B cell (primary cell): ENCODE results near the gene ZC3H10. TPM values are rescaled to one million over a fixed set of nuclear protein-coding genes. Genes with fewer than 3 reads are reported as not detected.

Experiments
- ATAC-seq: fragments of 200-7000 bp; cut with Tn5 transposase; one replicate; pipeline ENCODE4 v1.10.0; 2021; ENCODE audit warnings: low read depth, mild to moderate bottlenecking, moderate number of reproducible peaks, moderate library complexity
- CTCF ChIA-PET: fragments of 350-600 bp; sonication (Branson Sonifier 250); formaldehyde crosslinking; loops from one replicate; lab custom pipeline; 2021; ENCODE audit warnings: antibody characterized with exemption, inconsistent platforms; lab: Charles Lee
- POLR2A ChIA-PET: fragments of 350-600 bp; sonication (Branson Sonifier 250); formaldehyde crosslinking; loops from one replicate; lab custom pipeline; 2021; ENCODE audit warnings: antibody characterized with exemption; lab: Charles Lee
- DNase-seq: peaks from one replicate; pipeline ENCODE4 v3.0.0; 2013
- H2AFZ ChIP-seq: 2 replicates; pipeline ENCODE4 v1.6.1; 2012; ENCODE audit warnings: mild to moderate bottlenecking, low read depth, low read length; ENCODE audit not compliant: insufficient read depth, poor library complexity, severe bottlenecking
- H3K27ac ChIP-seq, 2 donors: 1 replicate in 1 of 2; 2 replicates in 1 of 2; pipeline ENCODE4 v1.5.1; 2012 to 2013; ENCODE audit warnings: low read length in 2 of 2, mild to moderate bottlenecking in 2 of 2, moderate library complexity in 1 of 2
- H3K27me3 ChIP-seq, 4 experiments: fragments of 200-600 bp in 1 of 4; sonication (generic) in 1 of 4; replicated peaks in 1 of 4; 1 replicate in 2 of 4; 2 replicates in 2 of 4; pipeline versions ENCODE4 v1.6.1 to v1.7.0; 2013 to 2016; ENCODE audit warnings: low read length in 3 of 4, mild to moderate bottlenecking in 2 of 4, mixed read lengths in 1 of 4, moderate library complexity in 1 of 4; ENCODE audit not compliant: insufficient read depth in 4 of 4, control insufficient read depth in 3 of 4; ENCODE audit errors: control extremely low read depth in 1 of 4
- H3K36me3 ChIP-seq, 2 experiments: replicated peaks in 1 of 2; 1 replicate in 1 of 2; 2 replicates in 1 of 2; pipeline versions ENCODE4 v1.6.1 to v1.7.1; 2013; ENCODE audit warnings: low read length in 1 of 2; ENCODE audit not compliant: insufficient read depth in 2 of 2, control insufficient read depth in 1 of 2; ENCODE audit errors: control extremely low read depth in 1 of 2, extremely low read depth in 1 of 2
- H3K4me1 ChIP-seq, 2 donors: fragments of 200-600 bp in 1 of 2; sonication (generic) in 1 of 2; 1 replicate in 1 of 2; 2 replicates in 1 of 2; pipeline versions ENCODE4 v1.5.1 to v1.6.1; 2013 to 2017; ENCODE audit warnings: low read length in 2 of 2; ENCODE audit not compliant: control insufficient read depth in 2 of 2, insufficient read depth in 2 of 2
- H3K4me2 ChIP-seq: replicated peaks from 2 replicates; pipeline ENCODE3; 2012; ENCODE audit warnings: mild to moderate bottlenecking, low read depth, low read length; ENCODE audit not compliant: poor library complexity, severe bottlenecking
- H3K4me3 ChIP-seq, 5 experiments: fragments of 200-600 bp in 1 of 5; sonication (generic) in 1 of 5; 1 replicate in 3 of 5; 2 replicates in 2 of 5; pipeline versions ENCODE4 v1.5.1 to v1.7.0; 2011 to 2016; ENCODE audit warnings: low read length in 4 of 5, mild to moderate bottlenecking in 4 of 5, low read depth in 2 of 5, control low read depth in 1 of 5, moderate library complexity in 1 of 5; ENCODE audit not compliant: insufficient read depth in 1 of 5; ENCODE audit errors: control extremely low read depth in 1 of 5, extremely low read depth in 1 of 5
- H3K79me2 ChIP-seq: fragments of 200-600 bp; sonication (generic); one replicate; pipeline ENCODE4 v1.6.0; 2016; ENCODE audit warnings: low read length; ENCODE audit not compliant: control insufficient read depth, insufficient read depth
- H3K9ac ChIP-seq: fragments of 200-600 bp; sonication (generic); 2 replicates; pipeline ENCODE4 v1.6.1; 2017; ENCODE audit warnings: mild to moderate bottlenecking, low read length, moderate library complexity
- H3K9me3 ChIP-seq, 3 donors: one replicate each; pipeline versions ENCODE4 v1.6.1 to v1.7.1; 2013; ENCODE audit warnings: low read length in 2 of 3; ENCODE audit not compliant: control insufficient read depth in 2 of 3, insufficient read depth in 1 of 3; ENCODE audit errors: control extremely low read depth in 1 of 3
- H4K20me1 ChIP-seq: 2 replicates; pipeline ENCODE4 v1.6.0; 2012; ENCODE audit warnings: mild to moderate bottlenecking, low read length; ENCODE audit not compliant: insufficient read depth, control insufficient read depth, poor library complexity, severe bottlenecking
- H3K27ac Mint-ChIP-seq: one replicate; pipeline ENCODE4 v1.8.0; 2021; ENCODE audit warnings: mixed read lengths
- H3K27me3 Mint-ChIP-seq: one replicate; pipeline ENCODE4 v1.8.0; 2021; ENCODE audit warnings: mixed read lengths
- H3K4me1 Mint-ChIP-seq: one replicate; pipeline ENCODE4 v1.8.0; 2021; ENCODE audit warnings: mixed read lengths
- H3K4me3 Mint-ChIP-seq: one replicate; pipeline ENCODE4 v1.8.0; 2021; ENCODE audit warnings: mixed read lengths
- H3K9me3 Mint-ChIP-seq: one replicate; pipeline ENCODE4 v1.8.0; 2022; ENCODE audit warnings: mixed read lengths; ENCODE audit not compliant: insufficient read depth
- EZH2 ChIP-seq: IDR thresholded peaks from 2 replicates; pipeline ENCODE4 v1.6.1; 2012; ENCODE audit warnings: borderline replicate concordance, low read depth, mild to moderate bottlenecking, moderate library complexity, low read length; ENCODE audit not compliant: insufficient read depth, poor library complexity, severe bottlenecking
- WGBS: methylation state at CpG from one replicate; pipeline ENCODE4 v1.1.5; 2013; ENCODE audit warnings: missing lambda C conversion rate; ENCODE audit not compliant: insufficient coverage; 5-methylcytosine and 5-hydroxymethylcytosine counted together
- intact Hi-C: fragments of 100-400 bp; cut with micrococcal nuclease; formaldehyde crosslinking; loops from one replicate; pipeline ENCODE4 v1.10.0; 2022
- polyA plus RNA-seq: library from polyadenylated mRNA; depleted of rRNA; stranded (reverse); fragments of >200 nt; gene quantifications from 2 replicates; pipeline ENCODE4 v1.2.3, GENCODE V29; 2012
- total RNA-seq, 2 donors: library from RNA; stranded (reverse); fragments of 120-200 nt in 1 of 2; gene quantifications; 1 replicate in 1 of 2; 2 replicates in 1 of 2; pipeline versions ENCODE4 v1.2.3 to v1.2.4, GENCODE V29; 2013 to 2022
- TF ChIP-seq, protein P1 (sequence below): fragments of 200-600 bp; IDR thresholded peaks from one replicate; pipeline ENCODE4 v1.8.0; 2022; ENCODE audit warnings: antibody characterized with exemption, mild to moderate bottlenecking

Gene ZC3H10
- total and polyA plus RNA-seq, 2 donors (not counting 1 experiment from before 2014, with no cell fraction given): 4.7 to 21.7 TPM

DNA sequence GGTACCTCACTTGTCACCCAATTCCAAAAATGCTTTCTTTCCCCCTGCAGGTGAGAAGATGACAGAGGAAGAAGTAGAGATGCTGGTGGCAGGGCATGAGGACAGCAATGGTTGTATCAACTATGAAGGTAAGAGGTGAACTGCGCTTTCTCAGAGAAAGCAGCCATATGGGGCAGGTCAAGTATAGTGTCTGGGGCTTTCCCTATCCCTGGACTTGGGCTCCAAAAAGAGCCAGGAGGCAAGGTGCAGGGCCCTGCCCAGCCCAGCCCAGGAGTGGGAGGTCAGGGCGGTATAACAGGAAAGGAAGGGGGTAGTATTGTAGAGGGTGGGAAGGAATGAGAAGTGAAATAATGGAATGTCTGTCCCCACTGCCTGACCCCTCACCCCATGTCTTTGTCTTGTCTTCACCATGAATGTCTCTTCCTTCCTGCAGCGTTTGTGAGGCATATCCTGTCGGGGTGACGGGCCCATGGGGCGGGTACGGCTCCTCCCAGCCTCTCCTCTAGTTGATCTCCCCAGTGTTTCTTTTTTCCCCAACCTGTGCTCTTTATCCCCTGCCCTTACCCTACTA, 42.2 kb downstream of the ZC3H10 start:
- Histone ChIP-seq H2AFZ (no peak overlapping the region), H3K4me1 (peaks cover 20 to 38% of the 10 kb centered on the region in 2 donors), H3K4me3 (peak overlapping the region in 2 of 5 experiments; percentile 80 to 96), H3K79me2 (peaks cover 51% of the 10 kb centered on the region), H3K4me2 (peak overlapping the region; percentile 83), H4K20me1 (peaks cover 14% of the 10 kb centered on the region), H3K36me3 (peaks cover 2 to 59% of the 10 kb centered on the region in 2 experiments), H3K27me3 (no peaks in the 10 kb centered on the region), H3K27ac (peak overlapping the region; percentile 88 to 97), H3K9ac (peak overlapping the region; percentile 89), H3K9me3 (no peaks in the 10 kb centered on the region)
- ChIA-PET CTCF (interaction anchor here (0.8 to 3.4 kb wide), 8 partner anchors 28 to 234 kb away, joined by 3 to 24 read pairs (median 6); partner anchors contain the start of genes ANKRD52, ESYT1, SMARCC2 and ZC3H10), POLR2A (interaction anchor here (1.0 to 4.1 kb wide), 3 partner anchors 29 to 33 kb away, joined by 4 to 44 read pairs (median 4); partner anchors contain the start of genes ESYT1 and SMARCC2)
- DNase-seq (no peak), ATAC-seq (no peak)
- Mint-ChIP-seq H3K27ac (peak overlapping the region; percentile 97), H3K4me1 (peaks cover 41% of the 10 kb centered on the region), H3K4me3 (peak overlapping the region; percentile 96), H3K27me3 (no peaks in the 10 kb centered on the region), H3K9me3 (no peaks in the 10 kb centered on the region)
- no peak for TF ChIP-seq EZH2
- TF ChIP-seq, protein P1, sequence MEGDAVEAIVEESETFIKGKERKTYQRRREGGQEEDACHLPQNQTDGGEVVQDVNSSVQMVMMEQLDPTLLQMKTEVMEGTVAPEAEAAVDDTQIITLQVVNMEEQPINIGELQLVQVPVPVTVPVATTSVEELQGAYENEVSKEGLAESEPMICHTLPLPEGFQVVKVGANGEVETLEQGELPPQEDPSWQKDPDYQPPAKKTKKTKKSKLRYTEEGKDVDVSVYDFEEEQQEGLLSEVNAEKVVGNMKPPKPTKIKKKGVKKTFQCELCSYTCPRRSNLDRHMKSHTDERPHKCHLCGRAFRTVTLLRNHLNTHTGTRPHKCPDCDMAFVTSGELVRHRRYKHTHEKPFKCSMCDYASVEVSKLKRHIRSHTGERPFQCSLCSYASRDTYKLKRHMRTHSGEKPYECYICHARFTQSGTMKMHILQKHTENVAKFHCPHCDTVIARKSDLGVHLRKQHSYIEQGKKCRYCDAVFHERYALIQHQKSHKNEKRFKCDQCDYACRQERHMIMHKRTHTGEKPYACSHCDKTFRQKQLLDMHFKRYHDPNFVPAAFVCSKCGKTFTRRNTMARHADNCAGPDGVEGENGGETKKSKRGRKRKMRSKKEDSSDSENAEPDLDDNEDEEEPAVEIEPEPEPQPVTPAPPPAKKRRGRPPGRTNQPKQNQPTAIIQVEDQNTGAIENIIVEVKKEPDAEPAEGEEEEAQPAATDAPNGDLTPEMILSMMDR: no peak
- WGBS: 83% methylated on average over 2 of the region's 7 CpGs
- intact Hi-C loops: no loop called here
